Adipocyte (in vitro differentiated cells): ENCODE measurements around the gene CISTR.

ENCODE experiments used
- DNase-seq: peaks from one replicate; pipeline ENCODE4 v3.0.0-alpha.2; 2015; ENCODE audit warnings: low read depth
- H3K27me3 ChIP-seq: replicated peaks from 2 replicates; pipeline ENCODE4 v1.7.0; 2013; ENCODE audit warnings: mild to moderate bottlenecking, low read length, moderate library complexity; ENCODE audit not compliant: control insufficient read depth, insufficient read depth
- H3K36me3 ChIP-seq: 2 replicates; pipeline ENCODE4 v1.7.0; 2013; ENCODE audit warnings: low read length, mild to moderate bottlenecking, moderate library complexity; ENCODE audit not compliant: control insufficient read depth, insufficient read depth, severe bottlenecking
- H3K4me1 ChIP-seq: 2 replicates; pipeline ENCODE4 v1.7.0; 2013; ENCODE audit warnings: mild to moderate bottlenecking, low read length, moderate library complexity; ENCODE audit not compliant: control insufficient read depth, insufficient read depth
- H3K4me3 ChIP-seq: 2 replicates; pipeline ENCODE4 v1.7.0; 2013; ENCODE audit warnings: mild to moderate bottlenecking, low read length, moderate library complexity
- H3K9ac ChIP-seq: 2 replicates; pipeline ENCODE4 v1.7.0; 2013; ENCODE audit warnings: mild to moderate bottlenecking, low read length, moderate library complexity
- H3K9me3 ChIP-seq: 2 replicates; pipeline ENCODE4 v1.7.0; 2013; ENCODE audit warnings: mild to moderate bottlenecking, low read length, moderate library complexity; ENCODE audit not compliant: control insufficient read depth

The CISTR gene

GRCh38 chr12:53713516-53713915, 38.3 kb downstream of the CISTR start:
- DNase-seq, result no peak
- H3K9me3 ChIP-seq, result no peaks in the 10 kb centered on the region
- H3K4me1 ChIP-seq, result no peaks in the 10 kb centered on the region
- H3K36me3 ChIP-seq, result peaks cover 69% of the 10 kb centered on the region
- H3K9ac ChIP-seq, result no peak overlapping the region
- no peaks in the 10 kb centered on the region for H3K27me3 ChIP-seq
- H3K4me3 ChIP-seq, result no peak overlapping the region

- Histone ChIP-seq H3K9ac (no peak overlapping the region), H3K9me3 (no peaks in the 10 kb centered on the region), H3K36me3 (peaks cover 60% of the 10 kb centered on the region), H3K27me3 (no peaks in the 10 kb centered on the region), H3K4me1 (no peaks in the 10 kb centered on the region), H3K4me3 (no peak overlapping the region)
- no peak for DNase-seq
These were observed 39.6 kb downstream of the CISTR start for GRCh38 chr12:53712059-53712643.

GRCh38 chr12:53710091-53710490, 41.7 kb downstream of the CISTR start:
- Histone ChIP-seq H3K36me3 (peaks cover 40% of the 10 kb centered on the region), H3K27me3 (peaks cover 3% of the 10 kb centered on the region), H3K4me1 (no peaks in the 10 kb centered on the region), H3K4me3 (no peak overlapping the region), H3K9ac (no peak overlapping the region), H3K9me3 (no peaks in the 10 kb centered on the region)
- DNase-seq, result no peak

- DNase-seq, result no peak
- H3K27me3 ChIP-seq, result peaks cover 3% of the 10 kb centered on the region
These were observed 42.1 kb downstream of the CISTR start for GRCh38 chr12:53709671-53710070.

GRCh38 chr12:53706080-53706479, 45.7 kb downstream of the CISTR start:
- Histone ChIP-seq H3K4me3 (no peak overlapping the region), H3K9ac (no peak overlapping the region), H3K36me3 (no peaks in the 10 kb centered on the region), H3K9me3 (no peaks in the 10 kb centered on the region), H3K27me3 (peaks cover 3% of the 10 kb centered on the region), H3K4me1 (peaks cover 4% of the 10 kb centered on the region)
- DNase-seq, result no peak

More at GRCh38 chr12:53709671-53710070, 42.1 kb downstream of the CISTR start:
- H3K9me3 ChIP-seq, result no peaks in the 10 kb centered on the region
- peaks cover 35% of the 10 kb centered on the region for H3K36me3 ChIP-seq
- H3K4me1 ChIP-seq, result no peaks in the 10 kb centered on the region
- no peak overlapping the region for H3K4me3 ChIP-seq
- H3K9ac ChIP-seq, result no peak overlapping the region

- no peaks in the 10 kb centered on the region for H3K9me3 ChIP-seq
- no peaks in the 10 kb centered on the region for H3K36me3 ChIP-seq
- no peak overlapping the region for H3K9ac ChIP-seq
- peaks cover 3% of the 10 kb centered on the region for H3K27me3 ChIP-seq
- H3K4me3 ChIP-seq, result no peak overlapping the region
- peak; percentile 25 for DNase-seq
- H3K4me1 ChIP-seq, result peaks cover 4% of the 10 kb centered on the region
These were observed 48.0 kb downstream of the CISTR start for GRCh38 chr12:53703756-53704155.

GRCh38 chr12:53701518-53702264, 50.1 kb downstream of the CISTR start:
- DNase-seq, result peak; percentile 86

GRCh38 chr12:53700567-53700966, 51.2 kb downstream of the CISTR start:
- no peak for DNase-seq
- H3K9me3 ChIP-seq, result no peaks in the 10 kb centered on the region
- H3K4me3 ChIP-seq, result no peak overlapping the region
- peaks cover 16% of the 10 kb centered on the region for H3K27me3 ChIP-seq
- H3K36me3 ChIP-seq, result no peaks in the 10 kb centered on the region
- peaks cover 14% of the 10 kb centered on the region for H3K4me1 ChIP-seq
- H3K9ac ChIP-seq, result no peak overlapping the region

More at GRCh38 chr12:53701518-53702264, 50.1 kb downstream of the CISTR start:
- H3K27me3 ChIP-seq, result peaks cover 15% of the 10 kb centered on the region
- H3K4me1 ChIP-seq, result peaks cover 4% of the 10 kb centered on the region
- H3K9me3 ChIP-seq, result no peaks in the 10 kb centered on the region
- no peaks in the 10 kb centered on the region for H3K36me3 ChIP-seq
- H3K4me3 ChIP-seq, result no peak overlapping the region
- H3K9ac ChIP-seq, result peak overlapping the region; percentile 11

- Histone ChIP-seq H3K9ac (no peak overlapping the region), H3K4me1 (peaks cover 18% of the 10 kb centered on the region), H3K36me3 (no peaks in the 10 kb centered on the region), H3K27me3 (peaks cover 19% of the 10 kb centered on the region), H3K4me3 (no peak overlapping the region), H3K9me3 (no peaks in the 10 kb centered on the region)
- DNase-seq, result no peak
These were observed 52.1 kb downstream of the CISTR start for GRCh38 chr12:53699678-53700025.

- H3K4me1 ChIP-seq, result peaks cover 18% of the 10 kb centered on the region
- no peaks in the 10 kb centered on the region for H3K9me3 ChIP-seq
- no peak for DNase-seq
- no peaks in the 10 kb centered on the region for H3K36me3 ChIP-seq
- no peak overlapping the region for H3K9ac ChIP-seq
- H3K27me3 ChIP-seq, result peaks cover 24% of the 10 kb centered on the region
- no peak overlapping the region for H3K4me3 ChIP-seq
These were observed 52.7 kb downstream of the CISTR start for GRCh38 chr12:53698948-53699677.

GRCh38 chr12:53696655-53697331, 55.0 kb downstream of the CISTR start:
- Histone ChIP-seq H3K4me1 (peaks cover 14% of the 10 kb centered on the region), H3K27me3 (peaks cover 25% of the 10 kb centered on the region), H3K9ac (no peak overlapping the region), H3K36me3 (no peaks in the 10 kb centered on the region), H3K4me3 (no peak overlapping the region), H3K9me3 (peaks cover 4% of the 10 kb centered on the region)
- no peak for DNase-seq
